Measurements from ENCODE around the gene CSNK1G1. TPM values are rescaled to one million over a fixed set of nuclear protein-coding genes. Genes with fewer than 3 reads are reported as not detected.

Gene CSNK1G1
- total RNA-seq, 1 donor: 37.6 TPM

GRCh38 chr15:64209680-64210334 is 146.2 kb downstream of the CSNK1G1 start:
- DNase-seq (ENCODE audit: low read depth): peak; percentile 66
- peak; percentile 47 for TF ChIP-seq CTCF (IDR thresholded peaks at IDR 0.05; ENCODE audit: insufficient read depth, low read depth, low read length)
- no peak overlapping the region for H3K4me3 ChIP-seq (ENCODE audit: low read depth, low read length)

GRCh38 chr15:64205202-64205601 is 150.8 kb downstream of the CSNK1G1 start:
- H3K4me3 ChIP-seq (ENCODE audit: low read depth, low read length): no peak overlapping the region
- no peak for TF ChIP-seq CTCF (IDR thresholded peaks at IDR 0.05; ENCODE audit: insufficient read depth, low read depth, low read length)
- no peak for DNase-seq (ENCODE audit: low read depth)

- TF ChIP-seq CTCF (IDR thresholded peaks at IDR 0.05; ENCODE audit: insufficient read depth, low read depth, low read length): no peak
- H3K4me3 ChIP-seq (ENCODE audit: low read depth, low read length): no peak overlapping the region
- DNase-seq (ENCODE audit: low read depth): no peak
These were observed 158.5 kb downstream of the CSNK1G1 start for GRCh38 chr15:64197425-64197824.

GRCh38 chr15:64193971-64194370 is 162.0 kb downstream of the CSNK1G1 start:
- no peak for DNase-seq (ENCODE audit: low read depth)
- H3K4me3 ChIP-seq (ENCODE audit: low read depth, low read length): no peak overlapping the region
- TF ChIP-seq CTCF (IDR thresholded peaks at IDR 0.05; ENCODE audit: insufficient read depth, low read depth, low read length): no peak

GRCh38 chr15:64191971-64192830 is 163.8 kb downstream of the CSNK1G1 start:
- DNase-seq (ENCODE audit: low read depth): no peak
- no peak overlapping the region for H3K4me3 ChIP-seq (ENCODE audit: low read depth, low read length)
- TF ChIP-seq CTCF (IDR thresholded peaks at IDR 0.05; ENCODE audit: insufficient read depth, low read depth, low read length): no peak

GRCh38 chr15:64187396-64188191 is 168.4 kb downstream of the CSNK1G1 start:
- no peak for DNase-seq (ENCODE audit: low read depth)
- TF ChIP-seq CTCF (IDR thresholded peaks at IDR 0.05; ENCODE audit: insufficient read depth, low read depth, low read length): no peak
- no peak overlapping the region for H3K4me3 ChIP-seq (ENCODE audit: low read depth, low read length)
